Endometrium (tissue), 2 donors: ENCODE data around the gene SPHK1.

Experiments used
- FAIRE-seq: peaks from 2 replicates; lab custom pipeline; 2012; peaks lifted over from hg19 to GRCh38; lab: Jason Lieb, UNC
- donor health status: control.
- donor health status: control.

Gene SPHK1

DNA sequence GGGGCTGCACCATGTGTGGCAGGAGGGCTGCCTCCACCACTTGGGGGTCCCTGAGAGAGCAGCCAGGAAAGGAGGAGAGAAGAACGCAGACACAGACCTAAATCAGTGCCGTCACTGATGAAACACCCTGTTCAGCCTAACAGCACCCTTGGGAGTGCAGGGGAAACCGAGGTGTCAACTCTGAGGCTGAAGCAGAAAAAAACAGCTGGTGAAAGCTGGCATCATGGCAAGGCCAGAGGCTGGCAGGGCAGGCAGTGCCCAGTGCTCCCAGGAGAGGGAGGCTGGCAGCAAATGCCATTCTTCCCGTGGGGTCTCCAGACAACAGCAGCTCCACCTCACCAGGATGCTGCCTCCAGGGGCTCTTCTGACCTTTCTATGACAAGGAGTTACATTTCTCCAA lies 23.1 kb downstream of the SPHK1 start:
- FAIRE-seq, result no peak

DNA sequence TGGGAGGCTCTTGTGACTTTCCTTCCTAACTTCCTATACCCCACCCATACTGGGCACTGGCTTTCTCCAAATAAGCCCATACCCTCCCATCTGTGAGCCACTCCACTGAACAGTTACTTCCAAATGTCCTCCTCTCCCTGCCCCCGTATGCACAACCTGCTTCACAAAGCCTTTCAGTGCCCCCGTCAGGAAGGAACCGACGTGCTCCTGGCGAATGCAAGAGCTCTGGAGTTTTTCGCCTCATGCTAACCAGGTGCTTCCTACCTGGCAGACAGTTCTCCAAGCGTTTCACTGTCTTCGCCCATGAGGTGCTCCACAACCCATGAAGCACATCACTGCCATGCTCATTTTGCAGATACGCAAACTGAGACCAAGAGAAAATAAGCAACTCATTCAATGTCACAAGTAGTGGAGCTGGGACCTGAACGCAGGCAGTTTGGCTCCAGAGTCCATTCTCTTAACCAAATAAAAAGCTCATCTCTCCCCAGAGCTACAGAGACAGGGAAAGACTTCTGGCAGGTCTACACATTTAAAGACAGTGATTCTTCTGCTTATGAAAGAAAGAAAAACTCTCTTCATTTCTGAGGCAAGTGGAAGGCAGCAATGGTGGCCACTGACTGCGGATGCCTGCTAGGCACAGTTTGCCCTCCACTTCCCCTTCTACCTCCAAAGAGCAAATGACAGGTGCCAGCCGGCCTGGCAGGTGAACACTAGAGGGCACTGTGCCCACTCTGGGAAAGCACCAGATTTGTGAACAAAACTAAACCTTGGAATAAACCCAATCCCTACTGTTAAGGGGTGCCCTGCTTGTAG lies 23.8 kb downstream of the SPHK1 start:
- FAIRE-seq, result no peak

- no peak for FAIRE-seq
These were observed 26.0 kb downstream of the SPHK1 start for GRCh38 chr17:76410328-76410965.

DNA sequence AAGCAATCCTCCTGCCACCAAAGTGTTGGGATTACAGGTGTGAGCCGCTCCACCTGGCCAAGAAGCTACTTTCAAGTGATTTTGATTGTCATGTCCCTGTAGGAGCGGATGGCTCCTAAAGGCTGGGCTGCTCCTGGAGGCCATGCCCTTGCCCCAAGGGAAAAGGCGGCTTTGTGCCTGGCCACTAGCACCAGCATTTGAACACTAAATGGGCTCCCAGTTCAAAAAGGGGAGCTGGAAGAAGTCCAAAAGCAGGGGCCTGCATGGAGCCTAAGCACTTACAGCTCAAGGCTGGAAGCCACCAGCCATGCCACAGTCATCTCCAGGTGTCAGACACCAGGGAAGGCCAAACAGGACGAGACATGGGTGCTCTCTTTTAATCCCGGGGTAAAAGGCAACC lies 26.8 kb downstream of the SPHK1 start:
- FAIRE-seq, result no peak

DNA sequence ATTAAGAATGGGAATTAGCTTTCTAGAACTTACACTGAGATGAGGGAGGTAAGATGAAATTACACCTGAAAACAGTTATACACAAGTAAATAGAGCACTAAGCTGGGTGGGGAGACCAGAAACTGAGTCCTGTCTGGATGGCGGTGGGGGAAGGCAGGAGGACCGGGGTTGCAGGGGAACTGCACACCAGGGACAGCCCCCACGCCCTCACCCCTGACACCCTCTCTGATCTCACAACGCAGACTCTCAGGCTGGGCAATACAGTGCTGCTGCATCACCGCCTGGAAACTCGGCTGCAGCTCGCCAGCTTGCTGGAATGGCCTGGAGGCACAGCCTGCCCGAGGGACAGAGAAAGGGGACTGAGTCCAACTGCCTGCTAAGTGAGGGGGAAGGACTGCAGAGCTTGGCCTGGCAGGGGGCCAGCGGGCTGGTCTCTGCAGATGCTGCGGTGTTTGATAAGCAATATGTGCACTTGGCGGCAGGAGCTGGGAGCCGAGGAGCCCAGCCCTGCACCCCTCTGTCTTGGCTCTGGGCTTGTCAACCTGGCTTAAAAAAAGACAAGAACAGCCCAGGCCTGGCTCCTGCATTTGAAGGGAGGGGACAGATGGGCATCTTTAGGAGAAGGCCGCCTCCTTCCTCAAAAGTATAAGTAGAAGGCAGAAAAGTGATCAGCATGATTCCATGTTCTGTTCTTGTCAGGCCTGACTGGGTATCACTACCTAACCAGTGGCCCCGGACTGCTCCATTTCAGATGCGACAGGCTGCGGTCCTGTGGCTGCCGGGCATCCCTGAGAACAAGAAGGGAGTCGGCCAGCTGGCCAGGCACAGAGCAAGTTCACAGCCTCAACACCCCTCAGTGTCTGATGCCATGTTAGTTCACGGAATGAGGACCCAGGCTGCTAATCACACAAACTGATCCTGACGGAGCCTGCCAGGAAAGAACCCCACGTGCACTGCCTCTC lies 30.2 kb downstream of the SPHK1 start:
- no peak for FAIRE-seq

- FAIRE-seq, result no peak
These were observed 31.4 kb downstream of the SPHK1 start for GRCh38 chr17:76415786-76416185.

DNA sequence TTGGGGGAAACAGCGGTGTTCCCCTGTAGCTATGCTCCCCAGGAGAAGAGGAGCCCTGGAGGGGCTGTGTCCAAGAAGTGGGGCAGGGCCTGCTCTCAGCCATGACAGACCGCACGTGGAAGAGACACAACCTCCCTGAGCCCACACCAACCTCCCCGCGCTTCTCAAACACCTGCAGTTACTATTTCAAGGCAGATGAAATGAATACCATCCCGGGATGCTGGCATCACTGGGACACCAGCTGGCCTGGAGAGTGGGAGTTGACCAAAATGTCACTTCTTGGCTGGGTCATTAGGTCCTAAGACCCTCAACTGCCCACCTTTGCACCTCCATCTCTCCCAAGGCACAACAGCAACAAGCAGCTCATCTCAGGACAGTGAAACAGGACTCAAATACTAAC lies 32.0 kb downstream of the SPHK1 start:
- no peak for FAIRE-seq

DNA sequence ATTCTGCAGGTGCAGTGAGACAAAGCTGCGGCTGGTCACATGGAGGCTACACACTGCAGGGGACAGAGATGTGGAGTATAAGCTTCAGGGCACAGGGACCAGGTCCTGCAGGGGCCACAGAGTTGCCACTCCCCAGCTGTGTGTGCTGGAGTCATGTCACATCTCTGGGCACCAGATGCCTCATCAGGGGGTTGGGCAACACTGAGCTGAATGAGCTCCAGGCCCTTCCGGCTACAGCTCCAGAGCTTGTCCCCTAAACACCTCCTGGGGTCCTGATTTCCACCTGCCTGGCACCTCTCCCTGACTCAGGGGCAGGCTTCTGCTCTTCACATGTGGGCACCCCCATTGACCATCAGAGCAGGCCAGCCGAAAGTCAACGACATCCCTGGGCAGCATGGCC lies 32.5 kb downstream of the SPHK1 start:
- no peak for FAIRE-seq

- no peak for FAIRE-seq
These were observed 33.2 kb downstream of the SPHK1 start for GRCh38 chr17:76417499-76418143.

- no peak for FAIRE-seq
These were observed 35.3 kb downstream of the SPHK1 start for GRCh38 chr17:76419576-76420260.

- FAIRE-seq, result no peak
These were observed 36.1 kb downstream of the SPHK1 start for GRCh38 chr17:76420356-76421043.

GRCh38 chr17:76421044-76421407 lies 36.6 kb downstream of the SPHK1 start:
- no peak for FAIRE-seq

DNA sequence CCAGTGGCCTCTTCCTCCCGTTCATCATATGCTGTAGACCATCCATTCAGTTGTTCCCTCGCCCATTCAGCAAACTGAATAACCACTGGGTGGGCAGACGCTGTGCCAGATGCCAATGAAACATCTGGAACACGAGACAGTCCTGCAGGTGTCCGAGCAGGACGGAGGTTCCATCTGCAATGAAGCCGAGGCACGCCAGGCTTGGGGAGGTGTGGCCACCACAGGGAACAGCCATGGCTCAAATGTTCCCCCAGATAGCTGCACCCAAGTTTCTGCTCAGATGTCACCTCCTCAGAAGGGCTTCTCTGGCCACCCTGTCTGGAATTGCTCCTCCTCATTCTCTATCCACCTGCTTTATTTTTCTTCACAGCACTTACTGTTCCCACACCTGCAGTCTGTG lies 38.0 kb downstream of the SPHK1 start:
- no peak for FAIRE-seq

GRCh38 chr17:76422860-76423259 lies 38.5 kb downstream of the SPHK1 start:
- FAIRE-seq, result no peak

GRCh38 chr17:76426853-76427252 lies 42.4 kb downstream of the SPHK1 start:
- no peak for FAIRE-seq

DNA sequence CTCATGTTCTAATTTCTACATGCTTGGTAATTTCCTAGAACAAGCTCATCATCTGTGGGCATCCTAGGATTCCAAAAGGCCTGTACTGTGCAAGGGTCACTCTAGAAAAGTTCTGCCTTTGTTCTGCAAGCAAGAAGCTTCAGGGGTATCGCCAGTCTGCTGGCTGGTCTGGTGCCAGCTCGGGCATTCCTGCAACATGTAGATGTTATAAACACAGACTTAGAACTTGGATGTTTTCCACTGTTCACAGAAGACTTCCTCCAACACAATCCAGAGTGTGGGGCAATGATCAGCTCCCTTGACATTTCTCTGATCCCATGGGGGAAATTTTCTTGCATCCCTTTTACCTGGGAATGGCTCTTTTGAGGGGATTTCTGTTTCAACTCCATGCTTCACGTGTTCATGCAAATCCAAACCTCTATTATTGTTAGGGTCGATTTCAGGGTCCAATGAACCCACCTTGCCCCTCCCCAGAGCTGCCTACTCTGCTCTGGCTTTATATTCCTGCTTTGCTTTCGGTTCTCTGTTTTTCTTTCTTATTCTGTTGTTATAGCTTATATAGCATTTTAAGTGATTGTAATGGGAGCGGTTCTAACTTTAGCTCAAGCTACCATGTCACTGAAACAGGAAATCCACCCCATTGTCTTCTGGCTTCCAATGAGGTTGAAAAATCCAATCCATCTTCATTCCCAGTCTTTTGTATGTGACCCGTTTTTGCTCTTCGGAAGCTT lies 43.3 kb downstream of the SPHK1 start:
- no peak for FAIRE-seq

GRCh38 chr17:76428511-76428910 lies 44.1 kb downstream of the SPHK1 start:
- FAIRE-seq, result no peak

GRCh38 chr17:76431509-76431908 lies 47.1 kb downstream of the SPHK1 start:
- FAIRE-seq, result no peak

DNA sequence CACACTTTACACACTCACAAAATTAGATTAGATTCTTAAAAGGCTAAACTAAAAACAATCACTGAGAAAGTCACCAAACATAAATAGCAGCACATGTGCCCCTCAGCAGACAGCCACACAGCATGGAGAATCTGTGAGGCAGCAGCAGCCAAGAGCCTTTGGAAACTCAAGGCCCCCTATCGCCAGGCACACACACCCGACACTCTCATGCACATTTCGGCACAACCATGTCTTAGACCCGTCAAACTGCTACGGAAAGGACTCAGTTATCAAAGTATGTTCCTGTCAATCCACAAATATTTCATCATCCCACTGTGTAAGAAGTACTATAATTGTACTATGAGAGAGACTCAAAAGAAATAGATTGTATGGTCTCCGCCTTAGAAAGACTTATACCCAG lies 47.6 kb downstream of the SPHK1 start:
- no peak for FAIRE-seq

DNA sequence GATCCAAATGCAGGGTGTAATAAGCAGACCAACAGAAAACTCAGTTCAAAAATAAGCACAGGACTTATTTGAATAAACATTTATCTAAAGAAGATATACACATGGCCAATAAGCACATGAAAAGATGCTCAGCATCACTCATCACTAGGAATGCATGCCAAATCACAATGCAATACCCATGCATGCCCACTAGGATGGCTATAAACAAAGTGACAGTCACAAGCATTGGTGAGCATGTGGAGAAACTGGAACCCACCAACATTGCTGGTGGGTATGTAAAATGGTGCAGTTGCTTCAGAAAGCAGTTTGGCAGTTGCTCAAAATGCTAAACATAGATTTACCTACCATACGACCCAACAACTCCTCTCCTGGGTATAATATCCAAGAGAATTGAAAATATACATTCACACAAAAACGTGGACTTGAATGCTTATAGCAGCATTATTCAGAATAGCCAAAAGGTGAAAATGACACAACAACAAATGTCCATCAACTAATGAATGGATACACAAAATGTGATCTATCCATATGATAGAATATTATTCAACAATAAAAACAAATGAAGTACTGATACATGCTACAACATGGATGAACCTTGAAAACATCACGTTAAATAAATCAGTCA lies 48.4 kb downstream of the SPHK1 start:
- FAIRE-seq, result no peak
